Breast epithelium (tissue), 4 donors: ENCODE measurements around the gene NUDT12. TPM values are rescaled to one million over a fixed set of nuclear protein-coding genes. Genes with fewer than 3 reads are reported as not detected.

ENCODE experiments used
- DNase-seq, 2 donors: peaks; one replicate each; pipeline ENCODE4 v3.0.0-alpha.2; 2019; ENCODE audit warnings: low spot score in 2 of 2
- H3K27ac ChIP-seq, 2 donors: fragments of 200-600 bp; sonication (generic) in 1 of 2; one replicate each; pipeline ENCODE4 v1.5.1; 2016 to 2019; ENCODE audit warnings: mild to moderate bottlenecking in 1 of 2
- H3K27me3 ChIP-seq, 2 donors: fragments of 200-600 bp; sonication (generic) in 1 of 2; one replicate each; pipeline versions ENCODE4 v1.5.1 to v1.6.0; 2017 to 2019; ENCODE audit warnings: control low read depth in 1 of 2, mild to moderate bottlenecking in 1 of 2
- H3K36me3 ChIP-seq: fragments of 200-600 bp; one replicate; pipeline ENCODE4 v1.5.1; 2019
- H3K4me1 ChIP-seq, 2 donors: fragments of 200-600 bp; sonication (generic); one replicate each; pipeline ENCODE4 v1.5.1; 2016 to 2019; ENCODE audit warnings: control low read depth in 1 of 2
- H3K4me3 ChIP-seq, 3 donors: fragments of 200-600 bp; sonication (generic); 1 replicate in 2 of 3; 2 replicates in 1 of 3; pipeline ENCODE4 v1.5.1; 2016 to 2019; ENCODE audit warnings: mild to moderate bottlenecking in 3 of 3, moderate library complexity in 2 of 3
- H3K9me3 ChIP-seq, 2 donors: fragments of 200-600 bp; sonication (generic) in 1 of 2; one replicate each; pipeline ENCODE4 v1.5.1; 2016 to 2019; ENCODE audit warnings: control low read depth in 1 of 2
- POLR2A ChIP-seq: fragments of 450-650 bp; IDR thresholded peaks from one replicate; pipeline ENCODE4 v1.6.1; 2016; ENCODE audit warnings: antibody characterized with exemption, mild to moderate bottlenecking, moderate library complexity
- POLR2AphosphoS5 ChIP-seq, 3 donors: sonication (generic); formaldehyde crosslinking; IDR thresholded peaks; one replicate each; pipeline ENCODE4 v1.6.1; 2017; ENCODE audit warnings: antibody characterized with exemption in 3 of 3
- intact Hi-C: fragments of 100-400 bp; cut with DNase I; formaldehyde crosslinking; loops from one replicate; pipeline ENCODE4 v1.15.1; 2023; ENCODE audit warnings: low total_unique reads
- total RNA-seq, 3 donors: library from RNA; depleted of rRNA; stranded (reverse); fragments of >200 nt; gene quantifications; one replicate each; pipeline ENCODE4 v1.1.0, GENCODE V29; 2016
- TF ChIP-seq, protein P1 (sequence below), 3 donors: fragments of 450-650 bp; IDR thresholded peaks; one replicate each; pipeline ENCODE4 v1.5.1; 2016 to 2017; ENCODE audit warnings: antibody characterized with exemption in 3 of 3, mild to moderate bottlenecking in 3 of 3, moderate library complexity in 3 of 3

The NUDT12 gene
- total RNA-seq, 3 donors from 2014 or later = 11.8 to 31.0 (median 12.8) TPM

DNA sequence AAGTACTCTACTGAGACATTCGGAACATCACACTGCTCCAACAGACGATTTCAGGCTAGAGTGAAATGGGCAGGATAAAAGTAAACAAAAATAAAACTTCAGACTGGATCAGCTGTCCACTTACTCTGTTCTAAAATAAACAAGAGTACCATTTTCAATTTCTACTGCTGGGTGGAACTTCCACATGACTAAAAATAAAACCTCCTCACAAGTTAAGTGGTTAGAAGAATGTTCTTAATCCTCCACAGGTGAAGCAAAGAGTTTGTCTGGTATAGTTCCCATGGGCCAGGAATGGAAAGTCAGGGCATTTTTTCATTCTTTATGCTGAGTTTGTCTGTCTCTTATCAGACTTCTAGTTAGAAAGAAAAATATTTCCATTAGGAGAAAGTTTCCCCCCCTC, 15.7 kb downstream of the NUDT12 start:
- Histone ChIP-seq H3K4me1 (no peaks in the 10 kb centered on the region), H3K36me3 (peaks cover 10% of the 10 kb centered on the region), H3K9me3 (no peaks in the 10 kb centered on the region), H3K27me3 (no peaks in the 10 kb centered on the region), H3K27ac (no peak overlapping the region), H3K4me3 (no peak overlapping the region)
- no peak for TF ChIP-seq POLR2A
- TF ChIP-seq POLR2AphosphoS5 (IDR thresholded peaks at IDR 0.05) = no peak
- TF ChIP-seq, protein P1, sequence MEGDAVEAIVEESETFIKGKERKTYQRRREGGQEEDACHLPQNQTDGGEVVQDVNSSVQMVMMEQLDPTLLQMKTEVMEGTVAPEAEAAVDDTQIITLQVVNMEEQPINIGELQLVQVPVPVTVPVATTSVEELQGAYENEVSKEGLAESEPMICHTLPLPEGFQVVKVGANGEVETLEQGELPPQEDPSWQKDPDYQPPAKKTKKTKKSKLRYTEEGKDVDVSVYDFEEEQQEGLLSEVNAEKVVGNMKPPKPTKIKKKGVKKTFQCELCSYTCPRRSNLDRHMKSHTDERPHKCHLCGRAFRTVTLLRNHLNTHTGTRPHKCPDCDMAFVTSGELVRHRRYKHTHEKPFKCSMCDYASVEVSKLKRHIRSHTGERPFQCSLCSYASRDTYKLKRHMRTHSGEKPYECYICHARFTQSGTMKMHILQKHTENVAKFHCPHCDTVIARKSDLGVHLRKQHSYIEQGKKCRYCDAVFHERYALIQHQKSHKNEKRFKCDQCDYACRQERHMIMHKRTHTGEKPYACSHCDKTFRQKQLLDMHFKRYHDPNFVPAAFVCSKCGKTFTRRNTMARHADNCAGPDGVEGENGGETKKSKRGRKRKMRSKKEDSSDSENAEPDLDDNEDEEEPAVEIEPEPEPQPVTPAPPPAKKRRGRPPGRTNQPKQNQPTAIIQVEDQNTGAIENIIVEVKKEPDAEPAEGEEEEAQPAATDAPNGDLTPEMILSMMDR (IDR thresholded peaks at IDR 0.05) = no peak
- DNase-seq = no peak
- intact Hi-C loops = no loop called here

DNA sequence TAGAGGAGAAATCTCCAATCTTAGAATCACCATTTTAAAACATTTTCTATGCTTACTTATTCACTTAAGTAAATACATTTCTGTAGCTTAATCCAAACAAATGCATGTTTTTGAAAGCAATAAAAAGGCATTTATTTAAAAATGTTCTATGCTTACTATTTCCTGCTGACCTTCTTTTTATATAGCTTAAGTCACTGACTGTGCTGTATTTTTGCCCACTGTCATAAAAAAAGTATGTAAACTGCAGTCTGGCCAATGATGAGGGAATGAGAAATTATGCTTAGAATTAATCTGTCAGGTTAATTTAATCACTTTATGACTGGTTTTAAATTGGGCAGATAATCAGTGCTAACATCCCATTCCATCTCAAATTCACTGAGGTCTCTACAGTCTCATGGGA, 20.1 kb downstream of the NUDT12 start:
- no peaks in the 10 kb centered on the region for H3K9me3 ChIP-seq
- intact Hi-C loops = no loop called here
- no peak for TF ChIP-seq POLR2A
- TF ChIP-seq POLR2AphosphoS5 (IDR thresholded peaks at IDR 0.05) = no peak
- TF ChIP-seq, protein P1 (IDR thresholded peaks at IDR 0.05) = no peak
- no peaks in the 10 kb centered on the region for H3K4me1 ChIP-seq
- no peak for DNase-seq
- H3K4me3 ChIP-seq = no peak overlapping the region
- H3K27me3 ChIP-seq = no peaks in the 10 kb centered on the region
- no peak overlapping the region for H3K27ac ChIP-seq
- H3K36me3 ChIP-seq = no peaks in the 10 kb centered on the region

DNA sequence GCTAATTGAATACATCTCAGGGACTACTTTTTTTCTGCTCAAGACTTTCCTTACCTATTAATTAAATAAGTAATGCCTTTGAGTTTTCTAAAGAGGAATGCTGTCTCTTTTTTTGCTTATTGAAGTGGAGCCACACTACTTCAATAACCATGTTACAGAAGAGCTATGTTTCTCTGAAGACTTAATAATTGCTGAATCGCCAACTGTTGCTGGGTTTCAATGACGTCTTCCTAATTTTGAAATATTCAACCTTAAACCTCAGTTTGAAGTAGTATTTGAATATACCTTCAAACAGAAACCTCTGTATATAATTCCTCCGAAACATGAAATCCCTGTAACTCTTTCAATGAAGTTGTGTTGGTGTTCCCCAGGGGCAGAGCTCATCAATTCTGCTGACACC, 21.0 kb downstream of the NUDT12 start:
- H3K36me3 ChIP-seq = no peaks in the 10 kb centered on the region
- no peaks in the 10 kb centered on the region for H3K27me3 ChIP-seq
- intact Hi-C loops = no loop called here
- H3K27ac ChIP-seq = no peak overlapping the region
- no peaks in the 10 kb centered on the region for H3K9me3 ChIP-seq
- no peak for DNase-seq
- TF ChIP-seq, protein P1 (IDR thresholded peaks at IDR 0.05) = no peak
- no peak for TF ChIP-seq POLR2A
- TF ChIP-seq POLR2AphosphoS5 (IDR thresholded peaks at IDR 0.05) = no peak
- no peaks in the 10 kb centered on the region for H3K4me1 ChIP-seq
- no peak overlapping the region for H3K4me3 ChIP-seq

DNA sequence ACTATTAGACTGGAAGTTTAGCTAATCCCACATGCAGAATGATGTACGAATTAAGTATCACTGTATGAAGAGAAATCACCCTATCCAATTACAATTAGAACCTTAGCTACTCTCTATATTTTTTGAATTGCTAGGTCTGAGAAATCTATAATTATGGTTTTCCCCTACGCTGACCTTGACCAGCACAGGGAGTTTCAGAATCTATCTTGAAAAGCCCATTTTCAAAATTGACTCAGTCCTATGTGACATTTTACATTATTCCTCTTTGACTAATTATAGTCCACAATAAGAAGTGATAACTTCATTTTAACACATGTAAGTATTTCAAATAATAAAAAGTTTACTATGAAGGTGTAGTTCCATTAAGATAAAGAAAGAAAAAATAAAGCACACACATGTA, 21.5 kb downstream of the NUDT12 start:
- Histone ChIP-seq H3K27me3 (no peaks in the 10 kb centered on the region), H3K4me3 (no peak overlapping the region), H3K4me1 (no peaks in the 10 kb centered on the region), H3K27ac (no peak overlapping the region), H3K9me3 (no peaks in the 10 kb centered on the region), H3K36me3 (no peaks in the 10 kb centered on the region)
- intact Hi-C loops = no loop called here
- TF ChIP-seq, protein P1 (IDR thresholded peaks at IDR 0.05) = no peak
- no peak for TF ChIP-seq POLR2A
- TF ChIP-seq POLR2AphosphoS5 (IDR thresholded peaks at IDR 0.05) = no peak
- DNase-seq = no peak

DNA sequence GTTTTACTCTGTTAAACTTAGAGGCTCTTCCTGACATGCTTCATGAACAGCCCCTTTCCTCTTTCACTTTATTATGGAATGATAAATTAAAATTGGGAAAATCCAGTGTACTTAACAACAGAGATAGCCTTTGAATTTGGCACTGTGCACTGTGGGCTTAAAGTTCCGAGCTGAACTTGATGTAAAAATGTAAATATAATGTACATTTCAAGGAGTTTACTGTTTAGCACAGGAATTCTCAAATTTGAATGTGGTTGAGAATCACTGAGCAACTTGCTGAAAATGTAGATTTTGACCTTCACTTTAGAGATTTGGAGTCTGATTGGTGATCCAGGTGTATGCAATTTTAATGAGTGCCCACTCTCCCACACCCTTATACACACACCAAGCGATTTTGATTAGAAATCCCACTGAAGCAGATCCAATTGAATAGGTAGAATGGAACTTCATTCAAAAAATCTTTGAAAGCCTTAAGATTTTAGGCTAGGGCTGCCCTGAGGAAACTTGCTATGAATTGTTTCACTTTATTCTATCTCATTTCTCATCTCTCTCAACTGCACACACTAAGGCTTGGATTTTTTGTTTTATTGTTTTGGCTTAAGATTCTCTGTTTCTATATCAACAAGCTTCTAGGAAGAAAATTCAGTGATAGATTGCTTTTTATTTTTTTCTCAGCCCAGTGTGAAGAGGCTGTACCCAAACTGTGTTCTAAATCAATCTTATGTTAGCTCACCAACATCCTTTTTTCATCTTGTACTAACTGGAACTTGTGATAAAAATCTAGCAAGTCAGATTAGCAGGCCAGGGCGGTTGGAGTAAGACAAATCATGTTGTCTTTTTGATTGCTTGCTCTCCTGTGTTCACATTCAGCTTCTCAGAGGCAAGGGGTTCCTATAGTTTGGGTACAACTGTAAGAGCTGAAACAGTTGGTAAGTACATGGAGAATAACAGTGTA, 22.9 kb downstream of the NUDT12 start:
- intact Hi-C loops = no loop called here
- no peak overlapping the region for H3K4me3 ChIP-seq
- DNase-seq = no peak
- no peak overlapping the region for H3K27ac ChIP-seq
- H3K9me3 ChIP-seq = no peaks in the 10 kb centered on the region
- TF ChIP-seq, protein P1 (IDR thresholded peaks at IDR 0.05) = no peak
- TF ChIP-seq POLR2A = no peak
- TF ChIP-seq POLR2AphosphoS5 (IDR thresholded peaks at IDR 0.05) = no peak
- H3K27me3 ChIP-seq = no peaks in the 10 kb centered on the region
- no peaks in the 10 kb centered on the region for H3K36me3 ChIP-seq
- H3K4me1 ChIP-seq = no peaks in the 10 kb centered on the region
